IMR-90 (cell line): ENCODE results near the gene DGKB. TPM values are rescaled to one million over a fixed set of nuclear protein-coding genes. Genes with fewer than 3 reads are reported as not detected.

Source experiments
- ATAC-seq: fragments of 200-7000 bp; cut with Tn5 transposase; 2 replicates; pipeline ENCODE4 v1.9.1; 2020; ENCODE audit warnings: low read depth, mild to moderate bottlenecking, moderate library complexity
- BruUV-seq: library from RNA; stranded (reverse); fragments of 400-500 nt; replicated peaks from 2 replicates; lab custom pipeline; 2021; lab: Mats Ljungman, UMichigan
- CTCF ChIA-PET: fragments of 300-600 bp; formaldehyde crosslinking; extraction: SDS; loops from one replicate; lab custom pipeline; 2021; ENCODE audit warnings: antibody characterized with exemption; lab: Yijun Ruan, JAX
- POLR2A ChIA-PET: fragments of 300-600 bp; sonication (Branson Sonifier 250); formaldehyde crosslinking; loops from one replicate; lab custom pipeline; 2022; ENCODE audit warnings: antibody characterized with exemption; ENCODE audit not compliant: unreplicated experiment; lab: Charles Lee
- DNase-seq: peaks from one replicate; pipeline ENCODE4 v3.0.0; 2013
- H2AFZ ChIP-seq: replicated peaks from 2 replicates; pipeline ENCODE3; 2013; ENCODE audit warnings: low read length, mild to moderate bottlenecking; ENCODE audit not compliant: poor library complexity
- H2AK5ac ChIP-seq: 2 replicates; pipeline ENCODE4 v1.6.1; 2013; ENCODE audit warnings: low read depth, low read length, inconsistent platforms
- H2AK9ac ChIP-seq: replicated peaks from 2 replicates; pipeline ENCODE3; 2013; ENCODE audit warnings: mild to moderate bottlenecking, low read depth, low read length, moderate library complexity; ENCODE audit not compliant: poor library complexity
- H2BK120ac ChIP-seq: 2 replicates; pipeline ENCODE4 v1.6.1; 2013; ENCODE audit warnings: low read depth, low read length, inconsistent platforms
- H2BK15ac ChIP-seq: 3 replicates; pipeline ENCODE4 v1.6.1; 2013; ENCODE audit warnings: low read depth, low read length, inconsistent platforms
- H2BK20ac ChIP-seq: 2 replicates; pipeline ENCODE4 v1.6.1; 2013; ENCODE audit warnings: low read depth, mild to moderate bottlenecking, inconsistent platforms, low read length, moderate library complexity
- H2BK5ac ChIP-seq: 2 replicates; pipeline ENCODE4 v1.6.1; 2013; ENCODE audit warnings: mild to moderate bottlenecking, low read depth, low read length, inconsistent platforms; ENCODE audit not compliant: poor library complexity, severe bottlenecking
- H3K14ac ChIP-seq: replicated peaks from 2 replicates; pipeline ENCODE4 v1.6.1; 2013; ENCODE audit warnings: low read depth, low read length, inconsistent platforms
- H3K18ac ChIP-seq: 2 replicates; pipeline ENCODE4 v1.6.1; 2013; ENCODE audit warnings: low read depth, low read length, control low read depth
- H3K23ac ChIP-seq: 2 replicates; pipeline ENCODE4 v1.6.1; 2013; ENCODE audit warnings: low read depth, low read length, inconsistent platforms
- H3K27ac ChIP-seq: 2 replicates; pipeline ENCODE4 v1.5.1; 2013; ENCODE audit warnings: mild to moderate bottlenecking, control low read depth, low read length; ENCODE audit not compliant: insufficient read depth
- H3K27me3 ChIP-seq: 2 replicates; pipeline ENCODE4 v1.6.1; 2013; ENCODE audit warnings: low read length; ENCODE audit not compliant: control insufficient read depth, insufficient read depth
- H3K36me3 ChIP-seq: 2 replicates; pipeline ENCODE4 v1.6.1; 2013; ENCODE audit warnings: low read length, mixed read lengths; ENCODE audit not compliant: control insufficient read depth, insufficient read depth
- H3K4ac ChIP-seq: 2 replicates; pipeline ENCODE4 v1.6.1; 2013; ENCODE audit warnings: low read depth, low read length, inconsistent platforms
- H3K4me1 ChIP-seq: 2 replicates; pipeline ENCODE4 v1.6.1; 2013; ENCODE audit warnings: low read length, mixed read lengths; ENCODE audit not compliant: control insufficient read depth, insufficient read depth
- H3K4me2 ChIP-seq: 2 replicates; pipeline ENCODE4 v1.6.1; 2013; ENCODE audit warnings: low read depth, mild to moderate bottlenecking, control low read depth, low read length, moderate library complexity
- H3K4me3 ChIP-seq: 2 replicates; pipeline ENCODE4 v1.5.1; 2013; ENCODE audit warnings: low read depth, mild to moderate bottlenecking, control low read depth, low read length, moderate library complexity; ENCODE audit not compliant: insufficient read depth
- H3K56ac ChIP-seq: 2 replicates; pipeline ENCODE4 v1.6.1; 2013; ENCODE audit warnings: low read length, inconsistent platforms; ENCODE audit not compliant: insufficient read depth; ENCODE audit errors: extremely low read depth
- H3K79me1 ChIP-seq, 2 experiments: 2 replicates each; pipeline ENCODE4 v1.6.1; 2013; ENCODE audit warnings: low read length in 2 of 2, inconsistent platforms in 1 of 2, low read depth in 1 of 2
- H3K9ac ChIP-seq: 2 replicates; pipeline ENCODE4 v1.6.1; 2013; ENCODE audit warnings: low read depth, low read length, control low read depth
- H3K9me1 ChIP-seq: 2 replicates; pipeline ENCODE4 v1.6.1; 2013; ENCODE audit warnings: low read length, inconsistent platforms; ENCODE audit not compliant: insufficient read depth
- H3K9me3 ChIP-seq: 2 replicates; pipeline ENCODE4 v1.6.1; 2013; ENCODE audit warnings: low read length; ENCODE audit not compliant: control insufficient read depth, insufficient read depth
- H4K20me1 ChIP-seq: 2 replicates; pipeline ENCODE4 v1.6.1; 2013; ENCODE audit warnings: low read length, inconsistent platforms; ENCODE audit not compliant: insufficient read depth
- H4K5ac ChIP-seq: 2 replicates; pipeline ENCODE4 v1.6.1; 2013; ENCODE audit warnings: mild to moderate bottlenecking, low read depth, low read length, control low read depth
- H4K8ac ChIP-seq, 2 experiments: 2 replicates each; pipeline ENCODE4 v1.6.1; 2013; ENCODE audit warnings: low read depth in 2 of 2, low read length in 2 of 2, control low read depth in 1 of 2, inconsistent platforms in 1 of 2
- H4K91ac ChIP-seq: 2 replicates; pipeline ENCODE4 v1.6.1; 2013; ENCODE audit warnings: low read depth, low read length, inconsistent platforms; ENCODE audit not compliant: insufficient read depth
- BHLHE40 ChIP-seq: fragments of 150-350 bp; IDR thresholded peaks from 2 replicates; pipeline ENCODE4 v1.6.1; 2016; ENCODE audit warnings: mild to moderate bottlenecking, low read depth, low read length
- CEBPB ChIP-seq: IDR thresholded peaks from 2 replicates; pipeline ENCODE4 v1.6.1; 2012; ENCODE audit warnings: low read depth, low read length, improper control_type of control experiment
- CHD1 ChIP-seq: IDR thresholded peaks from 2 replicates; pipeline ENCODE4 v1.6.1; 2012; ENCODE audit warnings: low read depth, low read length, improper control_type of control experiment
- FOS ChIP-seq: fragments of 150-350 bp; IDR thresholded peaks from 2 replicates; pipeline ENCODE4 v1.6.1; 2016; ENCODE audit warnings: low read depth, low read length
- MAFK ChIP-seq: IDR thresholded peaks from 2 replicates; pipeline ENCODE4 v1.6.1; 2012; ENCODE audit warnings: low read depth, low read length, improper control_type of control experiment
- MAZ ChIP-seq: IDR thresholded peaks from 2 replicates; pipeline ENCODE4 v1.6.1; 2012; ENCODE audit warnings: low read depth, mild to moderate bottlenecking, low read length, improper control_type of control experiment, moderate library complexity, borderline replicate concordance
- MXI1 ChIP-seq: IDR thresholded peaks from 2 replicates; pipeline ENCODE4 v1.6.1; 2012; ENCODE audit warnings: low read depth, mild to moderate bottlenecking, low read length, moderate library complexity, borderline replicate concordance
- NFE2L2 ChIP-seq: fragments of 150-350 bp; IDR thresholded peaks from 2 replicates; pipeline ENCODE4 v1.6.1; 2016; ENCODE audit warnings: low read depth, mild to moderate bottlenecking, low read length
- POLR2A ChIP-seq: IDR thresholded peaks from 2 replicates; pipeline ENCODE4 v1.6.1; 2012; ENCODE audit warnings: mild to moderate bottlenecking, low read depth, low read length
- RAD21 ChIP-seq: IDR thresholded peaks from 2 replicates; pipeline ENCODE4 v1.6.1; 2012; ENCODE audit warnings: low read length, improper control_type of control experiment
- RCOR1 ChIP-seq: IDR thresholded peaks from 2 replicates; pipeline ENCODE4 v1.6.1; 2012; ENCODE audit warnings: mild to moderate bottlenecking, low read length, improper control_type of control experiment; ENCODE audit not compliant: insufficient replicate concordance
- RFX5 ChIP-seq: IDR thresholded peaks from 2 replicates; pipeline ENCODE4 v1.8.0; 2012; ENCODE audit warnings: low read depth, mild to moderate bottlenecking, low read length, moderate library complexity
- SMC3 ChIP-seq: fragments of 150-350 bp; IDR thresholded peaks from 2 replicates; pipeline ENCODE4 v1.6.1; 2016; ENCODE audit warnings: low read depth, mild to moderate bottlenecking, antibody characterized with exemption, low read length, moderate library complexity
- WGBS, 2 experiments: methylation state at CpG; one replicate each; pipeline versions ENCODE4 v1.1.5 to v1.1.7; 2013; ENCODE audit warnings: missing lambda C conversion rate in 2 of 2; ENCODE audit not compliant: insufficient read length in 1 of 2; ENCODE audit errors: extremely low coverage in 2 of 2; 5-methylcytosine and 5-hydroxymethylcytosine counted together
- dilution Hi-C: fragments of 300-500 bp; cut with HindIII; formaldehyde crosslinking; loops from one replicate; pipeline ENCODE4 v1.14.3; 2018; ENCODE audit warnings: low sequenced_read_pairs; ENCODE audit not compliant: unreplicated experiment
- in situ Hi-C: fragments of 300-500 bp; cut with MboI; formaldehyde crosslinking; loops from 3 replicates; pipeline ENCODE4 v1.14.3; 2019; ENCODE audit warnings: low sequenced_read_pairs, inconsistent platforms, mixed read lengths
- intact Hi-C: fragments of 100-400 bp; cut with micrococcal nuclease; formaldehyde crosslinking; loops from 2 replicates; pipeline ENCODE4 v1.10.0; 2022
- polyA plus RNA-seq, 3 experiments: library from polyadenylated mRNA; depleted of rRNA; stranded (reverse); fragments of >200 nt; gene quantifications; 2 replicates each; pipeline ENCODE4 v1.2.3, GENCODE V29; 2012; ENCODE audit warnings: low replicate concordance in 1 of 3
- total RNA-seq: library from RNA; depleted of rRNA; stranded (reverse); fragments of >200 nt; gene quantifications from 2 replicates; pipeline ENCODE4 v1.2.3, GENCODE V29; 2012
- TF ChIP-seq, protein P1 (sequence below): fragments of 150-350 bp; IDR thresholded peaks from 2 replicates; pipeline ENCODE4 v1.6.1; 2016; ENCODE audit warnings: low read depth, mild to moderate bottlenecking, low read length, moderate library complexity, borderline replicate concordance
- TF ChIP-seq, protein P2 (sequence below): fragments of 150-350 bp; IDR thresholded peaks from 2 replicates; pipeline ENCODE4 v1.6.1; 2017; ENCODE audit warnings: mild to moderate bottlenecking, antibody characterized with exemption, low read length, low read depth
- TF ChIP-seq, protein P3 (sequence below): conservative IDR thresholded peaks from 2 replicates; pipeline ENCODE4 v1.5.1; 2012; ENCODE audit warnings: mild to moderate bottlenecking, low read depth, low read length, improper control_type of control experiment

Gene DGKB
- total and polyA plus RNA-seq, 2 of the 4 experiments (the other 2 are of a cell fraction): not detected

DNA sequence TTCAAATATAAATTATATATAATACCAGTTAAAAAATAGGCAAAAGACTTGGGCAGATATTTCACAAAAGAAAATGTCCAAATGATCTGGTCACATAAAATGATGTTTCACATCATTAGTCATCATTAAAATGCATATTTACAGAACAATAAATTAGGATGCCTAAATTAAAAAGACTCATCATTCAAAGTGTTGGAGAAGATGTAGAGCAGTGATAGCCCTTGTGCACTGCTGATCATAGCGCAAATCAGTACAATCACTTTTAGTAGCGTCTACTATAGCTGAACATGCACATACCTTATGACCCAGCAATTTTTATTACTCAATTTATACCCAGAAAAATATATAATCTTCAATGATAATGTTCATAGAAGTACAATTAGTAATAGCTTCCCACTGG is 579.8 kb downstream of the DGKB start:
- dilution Hi-C loops (no loop called here), in situ Hi-C loops (no loop called here), intact Hi-C loops (no loop called here)
- H3K18ac ChIP-seq: no peak overlapping the region
- no peak overlapping the region for H3K4me2 ChIP-seq
- no peak overlapping the region for H2BK20ac ChIP-seq
- H2BK120ac ChIP-seq: no peak overlapping the region
- H3K9ac ChIP-seq: no peak overlapping the region
- H4K20me1 ChIP-seq: no peaks in the 10 kb centered on the region
- no peak overlapping the region for H3K23ac ChIP-seq
- H2AK9ac ChIP-seq: no peak overlapping the region
- H3K4me3 ChIP-seq: no peak overlapping the region
- no peak overlapping the region for H3K14ac ChIP-seq
- no peaks in the 10 kb centered on the region for H3K4me1 ChIP-seq
- no peak overlapping the region for H2AFZ ChIP-seq
- H3K56ac ChIP-seq: no peak overlapping the region
- no peaks in the 10 kb centered on the region for H3K79me1 ChIP-seq
- H3K9me3 ChIP-seq: no peaks in the 10 kb centered on the region
- H3K4ac ChIP-seq: no peak overlapping the region
- WGBS, 2 experiments: no CpG with 5 or more reads among the region's 2 CpGs
- ChIA-PET POLR2A (no interaction called here), CTCF (no interaction called here)
- H2AK5ac ChIP-seq: no peak overlapping the region
- no peaks in the 10 kb centered on the region for H3K9me1 ChIP-seq
- TF ChIP-seq, protein P1, sequence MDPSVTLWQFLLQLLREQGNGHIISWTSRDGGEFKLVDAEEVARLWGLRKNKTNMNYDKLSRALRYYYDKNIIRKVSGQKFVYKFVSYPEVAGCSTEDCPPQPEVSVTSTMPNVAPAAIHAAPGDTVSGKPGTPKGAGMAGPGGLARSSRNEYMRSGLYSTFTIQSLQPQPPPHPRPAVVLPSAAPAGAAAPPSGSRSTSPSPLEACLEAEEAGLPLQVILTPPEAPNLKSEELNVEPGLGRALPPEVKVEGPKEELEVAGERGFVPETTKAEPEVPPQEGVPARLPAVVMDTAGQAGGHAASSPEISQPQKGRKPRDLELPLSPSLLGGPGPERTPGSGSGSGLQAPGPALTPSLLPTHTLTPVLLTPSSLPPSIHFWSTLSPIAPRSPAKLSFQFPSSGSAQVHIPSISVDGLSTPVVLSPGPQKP: no peak
- TF ChIP-seq MAFK: no peak
- TF ChIP-seq RCOR1: no peak
- no peak for TF ChIP-seq RFX5
- TF ChIP-seq NFE2L2: no peak
- no peak for TF ChIP-seq POLR2A
- TF ChIP-seq CHD1: no peak
- no peak for TF ChIP-seq MAZ
- TF ChIP-seq, protein P2, sequence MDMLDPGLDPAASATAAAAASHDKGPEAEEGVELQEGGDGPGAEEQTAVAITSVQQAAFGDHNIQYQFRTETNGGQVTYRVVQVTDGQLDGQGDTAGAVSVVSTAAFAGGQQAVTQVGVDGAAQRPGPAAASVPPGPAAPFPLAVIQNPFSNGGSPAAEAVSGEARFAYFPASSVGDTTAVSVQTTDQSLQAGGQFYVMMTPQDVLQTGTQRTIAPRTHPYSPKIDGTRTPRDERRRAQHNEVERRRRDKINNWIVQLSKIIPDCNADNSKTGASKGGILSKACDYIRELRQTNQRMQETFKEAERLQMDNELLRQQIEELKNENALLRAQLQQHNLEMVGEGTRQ: no peak
- TF ChIP-seq RAD21: no peak
- TF ChIP-seq SMC3: no peak
- TF ChIP-seq CEBPB: no peak
- TF ChIP-seq FOS: no peak
- TF ChIP-seq MXI1: no peak
- TF ChIP-seq BHLHE40: no peak
- TF ChIP-seq, protein P3, sequence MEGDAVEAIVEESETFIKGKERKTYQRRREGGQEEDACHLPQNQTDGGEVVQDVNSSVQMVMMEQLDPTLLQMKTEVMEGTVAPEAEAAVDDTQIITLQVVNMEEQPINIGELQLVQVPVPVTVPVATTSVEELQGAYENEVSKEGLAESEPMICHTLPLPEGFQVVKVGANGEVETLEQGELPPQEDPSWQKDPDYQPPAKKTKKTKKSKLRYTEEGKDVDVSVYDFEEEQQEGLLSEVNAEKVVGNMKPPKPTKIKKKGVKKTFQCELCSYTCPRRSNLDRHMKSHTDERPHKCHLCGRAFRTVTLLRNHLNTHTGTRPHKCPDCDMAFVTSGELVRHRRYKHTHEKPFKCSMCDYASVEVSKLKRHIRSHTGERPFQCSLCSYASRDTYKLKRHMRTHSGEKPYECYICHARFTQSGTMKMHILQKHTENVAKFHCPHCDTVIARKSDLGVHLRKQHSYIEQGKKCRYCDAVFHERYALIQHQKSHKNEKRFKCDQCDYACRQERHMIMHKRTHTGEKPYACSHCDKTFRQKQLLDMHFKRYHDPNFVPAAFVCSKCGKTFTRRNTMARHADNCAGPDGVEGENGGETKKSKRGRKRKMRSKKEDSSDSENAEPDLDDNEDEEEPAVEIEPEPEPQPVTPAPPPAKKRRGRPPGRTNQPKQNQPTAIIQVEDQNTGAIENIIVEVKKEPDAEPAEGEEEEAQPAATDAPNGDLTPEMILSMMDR: no peak
- H2BK5ac ChIP-seq: no peak overlapping the region
- no peak overlapping the region for H2BK15ac ChIP-seq
- no peaks in the 10 kb centered on the region for H3K36me3 ChIP-seq
- no TSS peak for BruUV-seq
- ATAC-seq: no peak
- no peak overlapping the region for H4K5ac ChIP-seq
- no peak overlapping the region for H4K91ac ChIP-seq
- H3K27ac ChIP-seq: no peak overlapping the region
- no peak overlapping the region for H4K8ac ChIP-seq
- H3K27me3 ChIP-seq: no peaks in the 10 kb centered on the region
- DNase-seq: no peak
